Caco-2 (cell line): Measurements from ENCODE around the gene RASGRF2. TPM values are rescaled to one million over a fixed set of nuclear protein-coding genes. Genes with fewer than 3 reads are reported as not detected.

Experiments used
- BruUV-seq: library from RNA; stranded (reverse); fragments of 400-500 nt; replicated peaks from 2 replicates; lab custom pipeline; 2021; lab: Mats Ljungman, UMichigan
- CTCF ChIA-PET: fragments of 300-600 bp; sonication (Branson Sonifier 250); formaldehyde crosslinking; loops from one replicate; lab custom pipeline; 2022; ENCODE audit warnings: antibody characterized with exemption; lab: Charles Lee
- POLR2A ChIA-PET: fragments of 300-600 bp; sonication (Branson Sonifier 250); formaldehyde crosslinking; loops from one replicate; lab custom pipeline; 2022; ENCODE audit warnings: antibody characterized with exemption; lab: Charles Lee
- DNase-seq, 2 experiments: peaks; one replicate each; pipeline versions ENCODE4 v3.0.0 to v3.0.0-alpha.2; 2020 to 2022
- H3K27me3 ChIP-seq: replicated peaks from 2 replicates; pipeline ENCODE4 v1.6.0; 2011; ENCODE audit warnings: low read length; ENCODE audit not compliant: control insufficient read depth, insufficient read depth
- H3K36me3 ChIP-seq: 2 replicates; pipeline ENCODE4 v1.5.1; 2011; ENCODE audit warnings: low read length; ENCODE audit not compliant: control insufficient read depth, insufficient read depth
- H3K4me1 ChIP-seq: fragments of 250-450 bp; sonication (Bioruptor Pico); 2 replicates; pipeline ENCODE4 v1.5.1; 2020; ENCODE audit warnings: mild to moderate bottlenecking
- H3K4me3 ChIP-seq: 2 replicates; pipeline ENCODE4 v1.5.1; 2011; ENCODE audit warnings: low read depth, mild to moderate bottlenecking, control low read depth, low read length
- H3K9me3 ChIP-seq: fragments of 250-450 bp; sonication (Bioruptor Pico); 2 replicates; pipeline ENCODE4 v1.5.1; 2020; ENCODE audit warnings: mild to moderate bottlenecking, moderate library complexity
- H3K27ac Mint-ChIP-seq: one replicate; pipeline ENCODE4 v1.8.0; 2022; ENCODE audit warnings: mixed read lengths; ENCODE audit not compliant: unreplicated experiment
- H3K27me3 Mint-ChIP-seq: one replicate; pipeline ENCODE4 v1.8.0; 2022; ENCODE audit warnings: mixed read lengths; ENCODE audit not compliant: insufficient read depth, unreplicated experiment
- H3K36me3 Mint-ChIP-seq: one replicate; pipeline ENCODE4 v1.8.0; 2022; ENCODE audit warnings: mild to moderate bottlenecking, mixed read lengths; ENCODE audit not compliant: insufficient read depth, unreplicated experiment
- H3K4me1 Mint-ChIP-seq: one replicate; pipeline ENCODE4 v1.8.0; 2022; ENCODE audit warnings: low read depth, mixed read lengths; ENCODE audit not compliant: unreplicated experiment
- H3K4me3 Mint-ChIP-seq: one replicate; pipeline ENCODE4 v1.8.0; 2022; ENCODE audit warnings: mild to moderate bottlenecking, moderate library complexity, mixed read lengths; ENCODE audit not compliant: unreplicated experiment
- H3K9me3 Mint-ChIP-seq: one replicate; pipeline ENCODE4 v1.8.0; 2022; ENCODE audit warnings: mixed read lengths; ENCODE audit not compliant: unreplicated experiment
- intact Hi-C: fragments of 100-400 bp; cut with micrococcal nuclease; formaldehyde crosslinking; loops from one replicate; pipeline ENCODE4 v1.10.0; 2022; ENCODE audit not compliant: unreplicated experiment
- total RNA-seq: library from RNA; stranded (reverse); gene quantifications from 2 replicates; pipeline ENCODE4 v1.2.3, GENCODE V29; 2022
- TF ChIP-seq, protein P1 (sequence below), 2 experiments: fragments of 200-600 bp in 1 of 2; IDR thresholded peaks; 1 replicate in 1 of 2; 2 replicates in 1 of 2; pipeline versions ENCODE4 v1.5.1 to v1.8.0; 2011 to 2022; ENCODE audit warnings: antibody characterized with exemption in 1 of 2, control low read depth in 1 of 2, inconsistent platforms in 1 of 2, low read depth in 1 of 2, low read length in 1 of 2, mild to moderate bottlenecking in 1 of 2, moderate library complexity in 1 of 2; ENCODE audit not compliant: insufficient read depth in 1 of 2, severe bottlenecking in 1 of 2, unreplicated experiment in 1 of 2

Gene RASGRF2
- total RNA-seq, 1 experiment from 2014 or later, result 23.1 TPM

DNA sequence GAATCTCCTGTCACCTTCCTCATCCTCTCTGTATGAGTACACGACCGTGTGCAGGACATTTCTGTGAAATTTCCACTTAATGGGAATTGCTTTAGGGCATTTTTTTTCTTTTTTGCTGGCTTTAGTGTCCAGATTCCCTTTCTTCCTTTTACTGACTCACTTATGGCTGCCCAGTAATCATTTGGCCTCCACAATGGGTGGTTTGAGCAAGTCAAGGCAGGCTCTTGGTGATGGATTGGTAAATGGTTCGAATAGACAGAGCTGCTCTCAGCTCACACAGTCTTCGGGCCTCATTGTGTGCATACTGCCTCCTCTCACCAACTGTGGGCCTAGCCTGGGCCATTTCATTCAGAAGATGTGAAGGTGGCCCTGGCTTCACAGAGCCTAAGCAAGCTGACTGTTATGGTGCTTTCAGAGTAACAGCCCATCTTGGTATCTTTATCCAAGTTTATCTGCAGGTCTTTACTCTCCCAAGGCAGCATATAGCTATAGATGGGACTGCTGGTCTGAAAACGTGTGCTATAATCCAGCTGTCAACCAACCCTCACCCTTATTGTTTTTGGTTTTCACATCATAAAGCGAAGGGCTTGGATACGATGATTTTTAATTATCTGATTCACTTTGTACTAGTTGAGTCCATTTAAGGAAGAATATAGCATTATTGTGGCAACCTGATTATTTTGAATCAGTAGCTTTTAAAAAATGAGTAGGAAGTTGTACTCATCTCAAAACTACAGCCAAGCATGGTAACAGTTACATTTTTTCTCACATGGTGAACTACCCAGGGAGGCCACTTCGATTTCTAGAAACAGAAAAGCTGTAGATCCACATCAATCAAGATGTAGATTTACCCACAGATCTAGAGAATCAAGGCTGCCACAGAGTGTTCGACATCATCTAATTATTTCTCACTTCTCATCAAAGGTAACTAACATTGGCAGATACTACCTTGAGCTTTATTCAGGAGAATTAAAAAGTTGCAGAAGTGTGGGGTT, 222.5 kb downstream of the RASGRF2 start:
- H3K36me3 ChIP-seq, result no peaks in the 10 kb centered on the region

DNA sequence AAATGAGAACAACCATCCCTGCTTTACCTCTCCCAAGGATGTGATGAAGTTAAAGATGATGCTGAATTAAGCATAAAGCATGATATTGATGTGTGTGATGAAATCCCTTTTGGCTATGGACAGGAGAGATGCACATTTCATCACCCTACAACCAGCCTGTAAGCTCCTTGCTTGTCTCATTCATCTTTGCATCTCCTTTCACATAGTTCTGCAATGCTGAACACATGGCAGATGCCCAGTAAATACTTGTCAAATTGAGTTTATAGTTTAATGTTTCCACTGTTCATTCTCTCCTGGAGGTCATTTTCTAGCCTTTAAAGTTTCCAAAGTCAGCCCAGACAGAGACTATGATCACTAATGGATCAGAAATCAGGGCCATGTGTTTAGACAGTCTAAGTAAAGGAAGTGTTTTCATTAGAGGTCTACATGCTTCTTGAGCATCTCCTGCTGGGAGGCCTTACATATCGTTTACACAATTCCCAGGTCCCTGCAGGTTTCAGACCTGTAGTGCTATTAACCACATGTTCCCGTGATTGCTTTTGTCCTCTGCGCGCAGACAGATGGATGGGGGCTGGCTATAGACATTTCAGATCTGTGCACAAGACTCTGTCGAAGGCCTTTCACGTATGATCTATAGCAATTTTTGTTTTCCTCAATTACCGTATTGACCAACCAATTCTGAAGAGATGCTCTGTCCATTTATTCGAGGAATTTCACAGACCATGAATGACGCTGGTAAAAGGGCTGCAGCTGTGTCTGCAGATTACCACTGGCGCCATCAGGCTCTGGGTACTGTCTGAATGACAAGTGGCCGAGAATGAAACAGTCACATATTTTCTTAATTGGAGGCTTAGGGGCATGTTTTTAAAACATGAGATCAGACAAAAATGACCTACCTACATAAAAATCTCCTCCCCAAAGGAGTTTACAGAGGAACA, 223.9 kb downstream of the RASGRF2 start:
- Histone ChIP-seq H3K27me3 (no peaks in the 10 kb centered on the region), H3K4me3 (no peak overlapping the region), H3K36me3 (no peaks in the 10 kb centered on the region), H3K9me3 (no peaks in the 10 kb centered on the region), H3K4me1 (no peaks in the 10 kb centered on the region)
- Mint-ChIP-seq H3K27ac (no peak overlapping the region), H3K27me3 (no peaks in the 10 kb centered on the region), H3K4me3 (no peak overlapping the region), H3K36me3 (no peaks in the 10 kb centered on the region), H3K4me1 (no peaks in the 10 kb centered on the region), H3K9me3 (no peaks in the 10 kb centered on the region)
- CTCF ChIA-PET, result no interaction called here
- TF ChIP-seq, protein P1, sequence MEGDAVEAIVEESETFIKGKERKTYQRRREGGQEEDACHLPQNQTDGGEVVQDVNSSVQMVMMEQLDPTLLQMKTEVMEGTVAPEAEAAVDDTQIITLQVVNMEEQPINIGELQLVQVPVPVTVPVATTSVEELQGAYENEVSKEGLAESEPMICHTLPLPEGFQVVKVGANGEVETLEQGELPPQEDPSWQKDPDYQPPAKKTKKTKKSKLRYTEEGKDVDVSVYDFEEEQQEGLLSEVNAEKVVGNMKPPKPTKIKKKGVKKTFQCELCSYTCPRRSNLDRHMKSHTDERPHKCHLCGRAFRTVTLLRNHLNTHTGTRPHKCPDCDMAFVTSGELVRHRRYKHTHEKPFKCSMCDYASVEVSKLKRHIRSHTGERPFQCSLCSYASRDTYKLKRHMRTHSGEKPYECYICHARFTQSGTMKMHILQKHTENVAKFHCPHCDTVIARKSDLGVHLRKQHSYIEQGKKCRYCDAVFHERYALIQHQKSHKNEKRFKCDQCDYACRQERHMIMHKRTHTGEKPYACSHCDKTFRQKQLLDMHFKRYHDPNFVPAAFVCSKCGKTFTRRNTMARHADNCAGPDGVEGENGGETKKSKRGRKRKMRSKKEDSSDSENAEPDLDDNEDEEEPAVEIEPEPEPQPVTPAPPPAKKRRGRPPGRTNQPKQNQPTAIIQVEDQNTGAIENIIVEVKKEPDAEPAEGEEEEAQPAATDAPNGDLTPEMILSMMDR (IDR thresholded peaks at IDR 0.05; ENCODE audit: insufficient read depth in 1 of 2, low read depth in 1 of 2, low read length in 1 of 2, severe bottlenecking in 1 of 2, unreplicated experiment in 1 of 2), result no peak
- DNase-seq, result no peak
- intact Hi-C loops, result no loop called here
- no TSS peak for BruUV-seq
- POLR2A ChIA-PET, result no interaction called here

More for the DNA sequence above, 222.5 kb downstream of the RASGRF2 start:
- H3K4me3 Mint-ChIP-seq, result no peak overlapping the region
- Histone ChIP-seq H3K4me1 (no peaks in the 10 kb centered on the region), H3K27me3 (no peaks in the 10 kb centered on the region), H3K4me3 (no peak overlapping the region), H3K9me3 (no peaks in the 10 kb centered on the region)
- TF ChIP-seq, protein P1 (IDR thresholded peaks at IDR 0.05; ENCODE audit: insufficient read depth in 1 of 2, low read depth in 1 of 2, low read length in 1 of 2, severe bottlenecking in 1 of 2, unreplicated experiment in 1 of 2), result no peak
- POLR2A ChIA-PET, result no interaction called here
- no peaks in the 10 kb centered on the region for H3K4me1 Mint-ChIP-seq
- CTCF ChIA-PET, result interaction anchor here (0.6 kb wide), 1 partner anchor 555 kb away, joined by 5 read pairs; no protein-coding TSS in a partner anchor
- H3K27ac Mint-ChIP-seq, result no peak overlapping the region
- no TSS peak for BruUV-seq
- no peaks in the 10 kb centered on the region for H3K27me3 Mint-ChIP-seq
- no peaks in the 10 kb centered on the region for H3K36me3 Mint-ChIP-seq
- intact Hi-C loops, result no loop called here
- no peaks in the 10 kb centered on the region for H3K9me3 Mint-ChIP-seq
- no peak for DNase-seq

DNA sequence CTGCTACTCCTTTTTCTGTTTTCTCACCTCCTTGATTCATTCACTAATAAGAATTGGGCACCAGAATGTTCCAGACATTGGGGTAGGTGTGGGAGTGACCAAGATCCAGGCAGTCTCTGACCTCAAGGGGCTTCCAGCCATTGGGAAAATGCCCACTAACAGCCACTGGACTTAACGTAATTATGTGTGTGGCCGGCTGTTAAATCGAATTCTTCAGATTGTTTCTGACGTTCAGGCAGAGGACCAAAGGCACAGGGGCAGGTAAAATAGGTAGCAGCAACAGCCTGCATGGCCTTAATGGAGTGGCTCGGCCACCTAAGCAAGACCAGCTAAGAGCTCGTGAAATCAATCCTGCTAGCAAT, 224.6 kb downstream of the RASGRF2 start:
- H3K4me3 ChIP-seq, result no peak overlapping the region
- H3K27ac Mint-ChIP-seq, result no peak overlapping the region
- H3K4me1 Mint-ChIP-seq, result peaks cover under 1% of the 10 kb centered on the region
- no peak overlapping the region for H3K4me3 Mint-ChIP-seq
- H3K36me3 Mint-ChIP-seq, result no peaks in the 10 kb centered on the region
- no peaks in the 10 kb centered on the region for H3K4me1 ChIP-seq
- BruUV-seq, result no TSS peak
- ChIA-PET CTCF (no interaction called here), POLR2A (no interaction called here)
- TF ChIP-seq, protein P1 (IDR thresholded peaks at IDR 0.05; ENCODE audit: insufficient read depth in 1 of 2, low read depth in 1 of 2, low read length in 1 of 2, severe bottlenecking in 1 of 2, unreplicated experiment in 1 of 2), result no peak
- DNase-seq, result no peak
- no peaks in the 10 kb centered on the region for H3K9me3 Mint-ChIP-seq
- no peaks in the 10 kb centered on the region for H3K9me3 ChIP-seq
- intact Hi-C loops, result no loop called here
- no peaks in the 10 kb centered on the region for H3K36me3 ChIP-seq
- no peaks in the 10 kb centered on the region for H3K27me3 Mint-ChIP-seq
- no peaks in the 10 kb centered on the region for H3K27me3 ChIP-seq
